ENCODE data around the gene RBM8A.

DNA sequence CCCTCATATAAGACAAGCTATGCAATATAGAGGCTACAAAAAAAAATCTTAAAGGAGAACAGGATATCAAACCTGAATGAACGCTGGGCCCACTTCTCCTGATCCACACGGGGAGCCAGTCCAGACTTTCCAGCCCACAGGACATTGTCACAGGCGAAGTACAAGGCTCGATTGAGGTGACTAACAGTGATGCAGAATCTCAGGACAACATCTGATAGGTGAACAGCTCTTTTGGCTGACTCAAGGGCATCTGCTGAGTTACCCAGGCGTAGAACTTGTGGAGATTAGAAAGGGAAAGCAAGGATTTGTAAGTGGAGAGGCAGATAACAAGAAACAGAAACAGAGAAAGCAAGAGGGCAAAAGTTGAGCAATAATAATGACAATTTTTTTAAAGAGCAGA is 10.5 kb downstream of the RBM8A start:
- TF ChIP-seq ZNF436 (CRISPR knock-in tag; IDR thresholded peaks at IDR 0.05) (no peak), ZNF121 (CRISPR knock-in tag; conservative IDR thresholded peaks at IDR 0.05) (no peak), ZNF12 (CRISPR knock-in tag; IDR thresholded peaks at IDR 0.05) (no peak), RCOR1 (IDR thresholded peaks at IDR 0.05; ENCODE audit: borderline replicate concordance in 1 of 2, low read depth in 2 of 2, low read length in 2 of 2) (no peak), TARDBP (IDR thresholded peaks at IDR 0.05) (no peak), ZNF274 (IDR thresholded peaks at IDR 0.05; ENCODE audit: borderline replicate concordance, low read depth, low read length) (no peak), ZNF586 (CRISPR knock-in tag; conservative IDR thresholded peaks at IDR 0.05) (no peak), POLR2AphosphoS5 (IDR thresholded peaks at IDR 0.05; ENCODE audit: control insufficient read depth, insufficient read depth, low read depth, low read length) (no peak), CTCF (IDR thresholded peaks at IDR 0.05 in 2 of 3, conservative IDR thresholded peaks at IDR 0.05 in 1 of 3; ENCODE audit: insufficient read depth in 2 of 3, low read depth in 1 of 3, low read length in 3 of 3) (no peak)
- TF ChIP-seq, protein P1, sequence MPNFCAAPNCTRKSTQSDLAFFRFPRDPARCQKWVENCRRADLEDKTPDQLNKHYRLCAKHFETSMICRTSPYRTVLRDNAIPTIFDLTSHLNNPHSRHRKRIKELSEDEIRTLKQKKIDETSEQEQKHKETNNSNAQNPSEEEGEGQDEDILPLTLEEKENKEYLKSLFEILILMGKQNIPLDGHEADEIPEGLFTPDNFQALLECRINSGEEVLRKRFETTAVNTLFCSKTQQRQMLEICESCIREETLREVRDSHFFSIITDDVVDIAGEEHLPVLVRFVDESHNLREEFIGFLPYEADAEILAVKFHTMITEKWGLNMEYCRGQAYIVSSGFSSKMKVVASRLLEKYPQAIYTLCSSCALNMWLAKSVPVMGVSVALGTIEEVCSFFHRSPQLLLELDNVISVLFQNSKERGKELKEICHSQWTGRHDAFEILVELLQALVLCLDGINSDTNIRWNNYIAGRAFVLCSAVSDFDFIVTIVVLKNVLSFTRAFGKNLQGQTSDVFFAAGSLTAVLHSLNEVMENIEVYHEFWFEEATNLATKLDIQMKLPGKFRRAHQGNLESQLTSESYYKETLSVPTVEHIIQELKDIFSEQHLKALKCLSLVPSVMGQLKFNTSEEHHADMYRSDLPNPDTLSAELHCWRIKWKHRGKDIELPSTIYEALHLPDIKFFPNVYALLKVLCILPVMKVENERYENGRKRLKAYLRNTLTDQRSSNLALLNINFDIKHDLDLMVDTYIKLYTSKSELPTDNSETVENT (CRISPR knock-in tag; IDR thresholded peaks at IDR 0.05): no peak

All from K562 (cell line).